HL-60 (cell line): ENCODE data around the gene FRRS1L.

ENCODE experiments used
- DNase-seq, 2 experiments: peaks; one replicate each; pipeline ENCODE4 v3.0.0-alpha.2; 2010 to 2020; ENCODE audit warnings: low read depth in 1 of 2, low spot score in 1 of 2
- H3K27ac ChIP-seq: fragments of 250-450 bp; sonication (Bioruptor Pico); replicated peaks from 2 replicates; pipeline ENCODE4 v1.5.1; 2020; ENCODE audit warnings: mild to moderate bottlenecking, moderate library complexity
- H3K27me3 ChIP-seq: fragments of 250-450 bp; sonication (Bioruptor Pico); 2 replicates; pipeline ENCODE4 v1.5.1; 2021; ENCODE audit warnings: mild to moderate bottlenecking, moderate library complexity; ENCODE audit not compliant: insufficient read depth, poor library complexity, severe bottlenecking
- H3K4me3 ChIP-seq: replicated peaks from 2 replicates; pipeline ENCODE4 v1.5.1; 2011; ENCODE audit warnings: mild to moderate bottlenecking, control low read depth, low read length; ENCODE audit not compliant: insufficient read depth
- GABPA ChIP-seq: IDR thresholded peaks from 2 replicates; pipeline ENCODE4 v1.6.1; 2012; ENCODE audit warnings: low read depth
- POLR2AphosphoS5 ChIP-seq: IDR thresholded peaks from 2 replicates; pipeline ENCODE4 v1.6.1; 2012; ENCODE audit warnings: low read depth
- REST ChIP-seq: IDR thresholded peaks from 2 replicates; pipeline ENCODE4 v1.6.1; 2012; ENCODE audit warnings: low read depth; ENCODE audit not compliant: insufficient replicate concordance
- SPI1 ChIP-seq: IDR thresholded peaks from 2 replicates; pipeline ENCODE4 v1.6.1; 2012; ENCODE audit warnings: low read depth, mild to moderate bottlenecking, borderline replicate concordance
- TF ChIP-seq, protein P1 (sequence below): IDR thresholded peaks from one replicate; pipeline ENCODE4 v1.5.1; 2011; ENCODE audit warnings: low read length, control low read depth, inconsistent platforms; ENCODE audit not compliant: insufficient read depth

FRRS1L gene

GRCh38 chr9:109199676-109200075 is 32.6 kb upstream of the FRRS1L start:
- no peak overlapping the region for H3K4me3 ChIP-seq
- no peak overlapping the region for H3K27ac ChIP-seq
- peaks cover 6% of the 10 kb centered on the region for H3K27me3 ChIP-seq
- DNase-seq: no peak
- TF ChIP-seq SPI1 (no peak), GABPA (no peak), REST (no peak), POLR2AphosphoS5 (no peak)
- TF ChIP-seq, protein P1, sequence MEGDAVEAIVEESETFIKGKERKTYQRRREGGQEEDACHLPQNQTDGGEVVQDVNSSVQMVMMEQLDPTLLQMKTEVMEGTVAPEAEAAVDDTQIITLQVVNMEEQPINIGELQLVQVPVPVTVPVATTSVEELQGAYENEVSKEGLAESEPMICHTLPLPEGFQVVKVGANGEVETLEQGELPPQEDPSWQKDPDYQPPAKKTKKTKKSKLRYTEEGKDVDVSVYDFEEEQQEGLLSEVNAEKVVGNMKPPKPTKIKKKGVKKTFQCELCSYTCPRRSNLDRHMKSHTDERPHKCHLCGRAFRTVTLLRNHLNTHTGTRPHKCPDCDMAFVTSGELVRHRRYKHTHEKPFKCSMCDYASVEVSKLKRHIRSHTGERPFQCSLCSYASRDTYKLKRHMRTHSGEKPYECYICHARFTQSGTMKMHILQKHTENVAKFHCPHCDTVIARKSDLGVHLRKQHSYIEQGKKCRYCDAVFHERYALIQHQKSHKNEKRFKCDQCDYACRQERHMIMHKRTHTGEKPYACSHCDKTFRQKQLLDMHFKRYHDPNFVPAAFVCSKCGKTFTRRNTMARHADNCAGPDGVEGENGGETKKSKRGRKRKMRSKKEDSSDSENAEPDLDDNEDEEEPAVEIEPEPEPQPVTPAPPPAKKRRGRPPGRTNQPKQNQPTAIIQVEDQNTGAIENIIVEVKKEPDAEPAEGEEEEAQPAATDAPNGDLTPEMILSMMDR: no peak

DNA sequence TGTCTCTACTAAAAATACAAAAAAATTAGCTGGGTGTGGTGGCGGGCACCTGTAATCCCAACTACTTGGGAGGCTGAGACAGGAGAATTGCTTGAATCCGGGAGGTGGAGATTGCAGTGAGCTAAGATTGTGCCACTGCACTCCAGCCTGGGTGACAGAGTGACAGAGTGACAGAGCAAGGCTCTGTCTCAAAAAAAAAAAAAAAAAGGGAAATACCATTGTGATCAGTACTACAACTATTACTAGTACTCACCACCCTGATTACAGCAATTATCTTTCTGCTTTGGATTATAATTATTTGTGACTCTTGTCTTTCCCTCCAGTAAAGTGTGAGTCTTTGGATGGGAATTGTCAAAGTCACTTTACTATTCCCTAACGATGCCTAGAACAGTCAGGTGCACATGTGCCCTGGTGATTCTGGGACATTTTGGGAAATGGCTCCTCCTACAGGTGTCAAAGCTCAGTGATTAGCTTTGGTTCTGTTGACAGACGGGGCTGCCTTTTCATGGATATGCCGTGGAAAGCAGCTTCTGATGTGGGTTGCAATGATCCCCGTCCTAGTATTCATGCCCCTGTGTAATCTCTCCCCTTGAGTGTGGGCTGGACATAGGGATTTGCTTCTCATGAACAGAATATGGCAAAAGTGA is 31.8 kb upstream of the FRRS1L start:
- H3K27ac ChIP-seq: no peak overlapping the region
- peaks cover 6% of the 10 kb centered on the region for H3K27me3 ChIP-seq
- TF ChIP-seq POLR2AphosphoS5 (no peak), GABPA (no peak), REST (no peak), SPI1 (no peak)
- TF ChIP-seq, protein P1: no peak
- no peak for DNase-seq
- no peak overlapping the region for H3K4me3 ChIP-seq

GRCh38 chr9:109193974-109194556 is 27.0 kb upstream of the FRRS1L start:
- no peak overlapping the region for H3K27ac ChIP-seq
- DNase-seq: no peak
- no peak for TF ChIP-seq REST
- TF ChIP-seq SPI1: no peak
- TF ChIP-seq GABPA: no peak
- TF ChIP-seq POLR2AphosphoS5: no peak

More at GRCh38 chr9:109193974-109194556, 27.0 kb upstream of the FRRS1L start:
- Histone ChIP-seq H3K4me3 (no peak overlapping the region), H3K27me3 (no peaks in the 10 kb centered on the region)
